HEK293 (cell line): ENCODE data around the gene NAV2.
A peak's percentile ranks its signal among the peaks of the same experiment; 100 is the strongest.

Experiments used
- CTCF ChIA-PET: fragments of 350-600 bp; formaldehyde crosslinking; extraction: SDS; loops from one replicate; lab custom pipeline; 2021; ENCODE audit warnings: antibody characterized with exemption; lab: Yijun Ruan, JAX
- POLR2A ChIA-PET: fragments of 300-600 bp; formaldehyde crosslinking; extraction: SDS; loops from one replicate; lab custom pipeline; 2020; ENCODE audit warnings: antibody characterized with exemption, inconsistent platforms; lab: Yijun Ruan, JAX
- H3K27ac ChIP-seq: fragments of 200-500 bp; sonication (Bioruptor generic); 2 replicates; pipeline ENCODE4 v1.5.1; 2014; ENCODE audit warnings: low read depth, low read length, control low read depth, inconsistent platforms; ENCODE audit errors: extremely low read depth
- H3K36me3 ChIP-seq, 2 experiments: fragments of 200-500 bp in 1 of 2; sonication (Bioruptor generic) in 1 of 2; 1 replicate in 1 of 2; 2 replicates in 1 of 2; pipeline ENCODE4 v1.5.1; 2014 to 2017; ENCODE audit warnings: inconsistent platforms in 2 of 2, low read length in 2 of 2; ENCODE audit not compliant: control insufficient read depth in 2 of 2, insufficient read depth in 1 of 2
- H3K4me1 ChIP-seq: fragments of 200-500 bp; sonication (Bioruptor generic); 2 replicates; pipeline ENCODE4 v1.5.1; 2014; ENCODE audit warnings: mild to moderate bottlenecking, low read length, inconsistent platforms; ENCODE audit not compliant: control insufficient read depth, insufficient read depth
- H3K4me3 ChIP-seq: 2 replicates; pipeline ENCODE4 v1.5.1; 2011; ENCODE audit warnings: low read depth, mild to moderate bottlenecking, control low read depth, low read length, moderate library complexity
- H3K9me3 ChIP-seq: fragments of 200-500 bp; sonication (Bioruptor generic); 2 replicates; pipeline ENCODE4 v1.5.1; 2014; ENCODE audit warnings: low read depth, low read length, inconsistent platforms; ENCODE audit not compliant: control insufficient read depth, insufficient read depth
- KLF9 ChIP-seq: fragments of 450-650 bp; formaldehyde crosslinking; IDR thresholded peaks from 2 replicates; pipeline ENCODE4 v1.5.1; 2016; ENCODE audit warnings: missing biosample characterization, missing genetic modification characterization, low read depth
- MZF1 ChIP-seq: fragments of 450-650 bp; formaldehyde crosslinking; IDR thresholded peaks from 2 replicates; pipeline ENCODE4 v1.5.1; 2017; ENCODE audit warnings: missing biosample characterization, missing genetic modification characterization, borderline replicate concordance
- TCF7L2 ChIP-seq: IDR thresholded peaks from 2 replicates; pipeline ENCODE4 v1.6.1; 2011; ENCODE audit warnings: low read depth, mild to moderate bottlenecking, inconsistent platforms, low read length, moderate library complexity, borderline replicate concordance
- YY1 ChIP-seq: fragments of 450-650 bp; formaldehyde crosslinking; IDR thresholded peaks from 2 replicates; pipeline ENCODE4 v1.5.1; 2018; ENCODE audit warnings: missing biosample characterization, missing genetic modification characterization
- ZNF10 ChIP-seq: fragments of 450-650 bp; formaldehyde crosslinking; IDR thresholded peaks from 2 replicates; pipeline ENCODE4 v1.5.1; 2017; ENCODE audit warnings: missing biosample characterization, missing genetic modification characterization
- ZNF157 ChIP-seq: fragments of 450-650 bp; formaldehyde crosslinking; IDR thresholded peaks from 2 replicates; pipeline ENCODE4 v1.5.1; 2016; ENCODE audit warnings: missing biosample characterization, missing genetic modification characterization
- ZNF214 ChIP-seq: fragments of 450-650 bp; formaldehyde crosslinking; IDR thresholded peaks from 2 replicates; pipeline ENCODE4 v1.5.1; 2017; ENCODE audit warnings: missing biosample characterization, mild to moderate bottlenecking, missing genetic modification characterization, borderline replicate concordance
- ZNF221 ChIP-seq: fragments of 450-650 bp; formaldehyde crosslinking; IDR thresholded peaks from 2 replicates; pipeline ENCODE4 v1.5.1; 2017; ENCODE audit warnings: missing biosample characterization, missing genetic modification characterization, borderline replicate concordance
- ZNF23 ChIP-seq: fragments of 450-650 bp; formaldehyde crosslinking; IDR thresholded peaks from 2 replicates; pipeline ENCODE4 v1.5.1; 2016; ENCODE audit warnings: missing biosample characterization, missing genetic modification characterization, borderline replicate concordance
- ZNF274 ChIP-seq, 2 experiments: fragments of 200-500 bp in 1 of 2; fragments of 450-650 bp in 1 of 2; sonication (Bioruptor generic) in 1 of 2; formaldehyde crosslinking in 1 of 2; IDR thresholded peaks; 2 replicates each; pipeline versions ENCODE4 v1.5.1 to v1.6.1; 2014 to 2016; ENCODE audit warnings: borderline replicate concordance in 1 of 2, inconsistent platforms in 1 of 2, low read length in 1 of 2, missing biosample characterization in 1 of 2, missing genetic modification characterization in 1 of 2
- ZNF324 ChIP-seq: fragments of 450-650 bp; formaldehyde crosslinking; IDR thresholded peaks from 2 replicates; pipeline ENCODE4 v1.5.1; 2016; ENCODE audit warnings: missing biosample characterization, missing genetic modification characterization
- ZNF404 ChIP-seq: fragments of 450-650 bp; formaldehyde crosslinking; IDR thresholded peaks from 2 replicates; pipeline ENCODE4 v1.5.1; 2017; ENCODE audit warnings: missing biosample characterization, missing genetic modification characterization
- TF ChIP-seq, protein P1 (sequence below): fragments of 450-650 bp; formaldehyde crosslinking; IDR thresholded peaks from 2 replicates; pipeline ENCODE4 v1.5.1; 2017; ENCODE audit warnings: missing biosample characterization, missing genetic modification characterization
- TF ChIP-seq, protein P2 (sequence below): fragments of 450-650 bp; formaldehyde crosslinking; IDR thresholded peaks from 2 replicates; pipeline ENCODE4 v1.5.1; 2017; ENCODE audit warnings: missing biosample characterization, mild to moderate bottlenecking, missing genetic modification characterization, moderate library complexity
- TF ChIP-seq, protein P3 (sequence below): fragments of 450-650 bp; formaldehyde crosslinking; IDR thresholded peaks from 2 replicates; pipeline ENCODE4 v1.5.1; 2016; ENCODE audit warnings: missing biosample characterization, missing genetic modification characterization
- TF ChIP-seq, protein P4 (sequence below): fragments of 450-650 bp; formaldehyde crosslinking; IDR thresholded peaks from 2 replicates; pipeline ENCODE4 v1.5.1; 2016; ENCODE audit warnings: missing biosample characterization, missing genetic modification characterization

NAV2 gene

DNA sequence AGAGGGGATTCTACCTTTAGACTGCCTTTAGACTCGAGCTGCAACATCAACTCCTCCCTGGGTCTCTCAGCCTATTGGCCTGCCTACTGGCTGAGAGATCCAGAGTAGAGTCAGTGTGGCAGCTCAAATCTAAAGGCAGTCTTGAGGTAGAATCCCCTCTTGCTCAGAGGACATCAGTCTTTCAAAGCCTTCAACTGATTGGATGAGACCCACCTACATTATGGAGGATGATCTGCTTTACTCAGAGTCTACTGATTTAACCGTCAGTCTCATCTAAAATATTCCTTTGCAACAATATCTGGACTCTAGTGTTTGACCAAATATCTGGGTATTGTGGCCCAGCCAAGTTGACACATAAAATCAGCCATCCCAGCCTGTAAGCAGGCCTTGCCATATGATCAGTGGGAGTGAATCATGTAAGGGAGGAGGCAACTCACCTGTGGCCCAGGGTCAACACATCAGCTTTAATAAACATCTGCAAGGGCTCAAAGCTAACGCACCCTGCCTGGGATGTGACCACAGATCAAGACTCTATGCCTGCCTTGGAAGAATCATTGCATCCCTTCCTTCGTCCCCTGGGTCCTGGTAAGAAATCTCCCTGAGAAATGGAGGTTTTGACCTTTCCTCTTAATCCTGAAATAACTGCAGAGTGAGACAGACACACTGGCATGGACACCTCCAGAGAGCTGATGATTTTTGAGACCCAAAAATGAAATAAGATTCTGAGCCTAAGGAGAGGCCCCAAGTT, 249.6 kb downstream of the NAV2 start:
- Histone ChIP-seq H3K4me1 (no peaks in the 10 kb centered on the region), H3K36me3 (no peaks in the 10 kb centered on the region), H3K9me3 (no peaks in the 10 kb centered on the region), H3K27ac (no peak overlapping the region), H3K4me3 (no peak overlapping the region)
- ChIA-PET CTCF (interaction anchor here (0.6 to 1.6 kb wide), 4 partner anchors 10 to 166 kb away, joined by 3 to 4 read pairs (median 4); no protein-coding TSS in a partner anchor), POLR2A (no interaction called here)
- TF ChIP-seq, protein P1, sequence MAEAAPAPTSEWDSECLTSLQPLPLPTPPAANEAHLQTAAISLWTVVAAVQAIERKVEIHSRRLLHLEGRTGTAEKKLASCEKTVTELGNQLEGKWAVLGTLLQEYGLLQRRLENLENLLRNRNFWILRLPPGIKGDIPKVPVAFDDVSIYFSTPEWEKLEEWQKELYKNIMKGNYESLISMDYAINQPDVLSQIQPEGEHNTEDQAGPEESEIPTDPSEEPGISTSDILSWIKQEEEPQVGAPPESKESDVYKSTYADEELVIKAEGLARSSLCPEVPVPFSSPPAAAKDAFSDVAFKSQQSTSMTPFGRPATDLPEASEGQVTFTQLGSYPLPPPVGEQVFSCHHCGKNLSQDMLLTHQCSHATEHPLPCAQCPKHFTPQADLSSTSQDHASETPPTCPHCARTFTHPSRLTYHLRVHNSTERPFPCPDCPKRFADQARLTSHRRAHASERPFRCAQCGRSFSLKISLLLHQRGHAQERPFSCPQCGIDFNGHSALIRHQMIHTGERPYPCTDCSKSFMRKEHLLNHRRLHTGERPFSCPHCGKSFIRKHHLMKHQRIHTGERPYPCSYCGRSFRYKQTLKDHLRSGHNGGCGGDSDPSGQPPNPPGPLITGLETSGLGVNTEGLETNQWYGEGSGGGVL (tag by site-specific recombination): no peak
- peak; percentile 75 for TF ChIP-seq ZNF10 (tag by site-specific recombination)

DNA sequence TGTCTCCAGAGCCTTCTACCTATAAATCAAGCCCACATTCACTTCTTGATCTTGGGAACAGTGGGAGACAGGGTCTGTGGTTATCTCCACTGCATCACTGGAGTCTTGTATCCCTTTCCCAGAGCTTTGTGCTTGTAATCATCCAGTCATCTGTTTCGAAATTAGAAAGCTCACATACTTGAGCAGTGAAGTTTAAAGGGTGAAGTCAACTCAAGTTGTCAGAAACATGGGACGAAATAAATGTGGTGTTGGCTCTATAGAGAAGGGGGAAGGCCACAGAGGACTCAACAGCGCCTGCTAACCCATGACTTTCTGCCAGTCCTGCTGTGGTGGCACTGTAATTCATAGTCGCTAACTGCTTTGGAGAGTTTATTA, 250.2 kb downstream of the NAV2 start:
- TF ChIP-seq, protein P2, sequence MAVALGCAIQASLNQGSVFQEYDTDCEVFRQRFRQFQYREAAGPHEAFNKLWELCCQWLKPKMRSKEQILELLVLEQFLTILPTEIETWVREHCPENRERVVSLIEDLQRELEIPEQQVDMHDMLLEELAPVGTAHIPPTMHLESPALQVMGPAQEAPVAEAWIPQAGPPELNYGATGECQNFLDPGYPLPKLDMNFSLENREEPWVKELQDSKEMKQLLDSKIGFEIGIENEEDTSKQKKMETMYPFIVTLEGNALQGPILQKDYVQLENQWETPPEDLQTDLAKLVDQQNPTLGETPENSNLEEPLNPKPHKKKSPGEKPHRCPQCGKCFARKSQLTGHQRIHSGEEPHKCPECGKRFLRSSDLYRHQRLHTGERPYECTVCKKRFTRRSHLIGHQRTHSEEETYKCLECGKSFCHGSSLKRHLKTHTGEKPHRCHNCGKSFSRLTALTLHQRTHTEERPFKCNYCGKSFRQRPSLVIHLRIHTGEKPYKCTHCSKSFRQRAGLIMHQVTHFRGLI (tag by site-specific recombination): no peak
- no peak for TF ChIP-seq ZNF221
- no peak for TF ChIP-seq KLF9 (tag by site-specific recombination)
- TF ChIP-seq MZF1 (tag by site-specific recombination): no peak
- TF ChIP-seq ZNF274 (IDR thresholded peaks at IDR 0.05; ENCODE audit: low read length): no peak
- no peak for TF ChIP-seq ZNF274 (tag by site-specific recombination; IDR thresholded peaks at IDR 0.05; ENCODE audit: borderline replicate concordance)
- TF ChIP-seq ZNF404 (tag by site-specific recombination): no peak
- TF ChIP-seq, protein P3, sequence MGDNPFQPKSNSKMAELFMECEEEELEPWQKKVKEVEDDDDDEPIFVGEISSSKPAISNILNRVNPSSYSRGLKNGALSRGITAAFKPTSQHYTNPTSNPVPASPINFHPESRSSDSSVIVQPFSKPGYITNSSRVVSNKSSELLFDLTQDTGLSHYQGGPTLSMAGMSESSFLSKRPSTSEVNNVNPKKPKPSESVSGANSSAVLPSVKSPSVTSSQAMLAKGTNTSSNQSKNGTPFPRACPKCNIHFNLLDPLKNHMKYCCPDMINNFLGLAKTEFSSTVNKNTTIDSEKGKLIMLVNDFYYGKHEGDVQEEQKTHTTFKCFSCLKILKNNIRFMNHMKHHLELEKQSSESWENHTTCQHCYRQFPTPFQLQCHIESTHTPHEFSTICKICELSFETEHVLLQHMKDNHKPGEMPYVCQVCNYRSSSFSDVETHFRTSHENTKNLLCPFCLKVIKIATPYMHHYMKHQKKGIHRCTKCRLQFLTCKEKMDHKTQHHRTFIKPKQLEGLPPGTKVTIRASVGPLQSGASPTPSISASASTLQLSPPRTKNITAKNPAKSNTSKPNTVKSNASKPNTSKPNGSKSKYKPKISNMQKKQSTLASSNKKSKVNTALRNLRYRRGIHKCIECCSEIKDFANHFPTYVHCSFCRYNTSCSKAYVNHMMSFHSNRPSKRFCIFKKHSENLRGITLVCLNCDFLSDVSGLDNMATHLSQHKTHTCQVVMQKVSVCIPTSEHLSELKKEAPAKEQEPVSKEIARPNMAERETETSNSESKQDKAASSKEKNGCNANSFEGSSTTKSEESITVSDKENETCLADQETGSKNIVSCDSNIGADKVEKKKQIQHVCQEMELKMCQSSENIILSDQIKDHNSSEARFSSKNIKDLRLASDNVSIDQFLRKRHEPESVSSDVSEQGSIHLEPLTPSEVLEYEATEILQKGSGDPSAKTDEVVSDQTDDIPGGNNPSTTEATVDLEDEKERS (tag by site-specific recombination): no peak
- no peak for TF ChIP-seq TCF7L2
- no peak for TF ChIP-seq ZNF23 (tag by site-specific recombination)
- ChIA-PET CTCF (interaction anchor here (0.9 to 1.0 kb wide), 2 partner anchors 9 to 69 kb away, joined by 3 to 6 read pairs; no protein-coding TSS in a partner anchor), POLR2A (no interaction called here)
- Histone ChIP-seq H3K27ac (no peak overlapping the region), H3K9me3 (no peaks in the 10 kb centered on the region), H3K36me3 (no peaks in the 10 kb centered on the region), H3K4me1 (no peaks in the 10 kb centered on the region), H3K4me3 (no peak overlapping the region)

DNA sequence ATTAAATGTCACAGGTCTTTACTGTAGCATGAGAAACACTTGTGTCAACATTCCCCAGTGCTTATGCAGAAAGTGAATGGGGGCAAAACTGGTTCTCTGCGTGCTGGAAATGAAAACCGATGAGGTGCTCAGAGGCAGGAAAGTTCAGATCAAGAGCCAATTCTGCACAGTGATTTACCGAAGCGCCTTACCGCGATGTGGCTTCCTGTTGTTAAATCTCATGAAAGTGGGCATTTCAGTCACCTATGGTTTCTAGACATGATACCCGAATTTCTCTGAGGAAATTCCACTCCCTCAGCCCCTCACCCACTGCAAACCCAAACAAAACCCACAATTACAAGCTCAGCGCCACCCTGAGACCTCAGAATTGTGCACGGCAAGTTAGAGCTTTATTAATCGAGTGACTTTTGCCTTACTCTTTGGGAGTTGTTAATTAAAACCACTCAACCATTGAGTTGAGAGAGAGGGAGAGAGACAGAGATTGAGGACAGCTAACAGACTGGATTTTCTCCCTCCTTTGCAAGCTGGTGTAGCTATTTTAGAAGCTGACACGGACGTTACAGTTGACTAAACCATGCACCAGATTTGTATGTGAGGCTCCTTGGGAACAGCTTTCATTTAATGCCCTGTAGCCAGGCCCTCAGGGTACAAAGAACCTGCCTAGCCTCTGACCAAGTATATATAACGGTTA, 251.2 kb downstream of the NAV2 start:
- no peak for TF ChIP-seq ZNF214
- TF ChIP-seq YY1 (tag by site-specific recombination): no peak
- no peak for TF ChIP-seq ZNF324
- TF ChIP-seq, protein P4, sequence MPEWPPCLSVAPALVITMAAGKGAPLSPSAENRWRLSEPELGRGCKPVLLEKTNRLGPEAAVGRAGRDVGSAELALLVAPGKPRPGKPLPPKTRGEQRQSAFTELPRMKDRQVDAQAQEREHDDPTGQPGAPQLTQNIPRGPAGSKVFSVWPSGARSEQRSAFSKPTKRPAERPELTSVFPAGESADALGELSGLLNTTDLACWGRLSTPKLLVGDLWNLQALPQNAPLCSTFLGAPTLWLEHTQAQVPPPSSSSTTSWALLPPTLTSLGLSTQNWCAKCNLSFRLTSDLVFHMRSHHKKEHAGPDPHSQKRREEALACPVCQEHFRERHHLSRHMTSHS (tag by site-specific recombination): no peak
- TF ChIP-seq ZNF157: no peak
- no peak overlapping the region for H3K4me3 ChIP-seq
- H3K27ac ChIP-seq: no peak overlapping the region
- CTCF ChIA-PET: interaction anchor here (0.6 to 2.0 kb wide), 6 partner anchors 10 to 169 kb away, joined by 3 to 8 read pairs (median 4); no protein-coding TSS in a partner anchor
- no peaks in the 10 kb centered on the region for H3K36me3 ChIP-seq
- H3K4me1 ChIP-seq: no peaks in the 10 kb centered on the region
- POLR2A ChIA-PET: no interaction called here
- no peaks in the 10 kb centered on the region for H3K9me3 ChIP-seq
